OCI-M1 (cell line): ENCODE results near the gene UNC13D.

Experiments used
- DNase-seq: peaks from one replicate; lab custom pipeline; 2025; lab: John Stamatoyannopoulos, UW

The UNC13D gene

GRCh38 chr17:75850928-75851692 is 6.9 kb upstream of the UNC13D start:
- DNase-seq, result no peak

GRCh38 chr17:75849724-75850123 is 5.5 kb upstream of the UNC13D start:
- no peak for DNase-seq

- DNase-seq, result no peak
These were observed 5.1 kb upstream of the UNC13D start for GRCh38 chr17:75849279-75849646.

- DNase-seq, result peak; percentile 70
These were observed 4.5 kb upstream of the UNC13D start for GRCh38 chr17:75848523-75849278.

GRCh38 chr17:75847614-75848522 is 3.7 kb upstream of the UNC13D start:
- DNase-seq, result no peak

GRCh38 chr17:75846692-75847613 is 2.7 kb upstream of the UNC13D start:
- no peak for DNase-seq

GRCh38 chr17:75845933-75846691 is 1.9 kb upstream of the UNC13D start:
- no peak for DNase-seq

GRCh38 chr17:75845058-75845711 is 981 bp upstream of the UNC13D start:
- DNase-seq, result peak; percentile 98

- no peak for DNase-seq
These were observed 390 bp upstream of the UNC13D start for GRCh38 chr17:75844530-75845057.

- DNase-seq, result no peak
These were observed 1.1 kb downstream of the UNC13D start for GRCh38 chr17:75842963-75843576.

GRCh38 chr17:75842411-75842810 is 1.8 kb downstream of the UNC13D start:
- no peak for DNase-seq

- no peak for DNase-seq
These were observed 3.4 kb downstream of the UNC13D start for GRCh38 chr17:75840799-75841164.

GRCh38 chr17:75839942-75840798 is 4.0 kb downstream of the UNC13D start:
- no peak for DNase-seq

- no peak for DNase-seq
These were observed 5.8 kb downstream of the UNC13D start for GRCh38 chr17:75838410-75838809.

- DNase-seq, result no peak
These were observed 6.3 kb downstream of the UNC13D start for GRCh38 chr17:75837899-75838298.

- DNase-seq, result no peak
These were observed 7.6 kb downstream of the UNC13D start for GRCh38 chr17:75836605-75837004.

GRCh38 chr17:75835654-75835987 is 8.6 kb downstream of the UNC13D start:
- no peak for DNase-seq

- no peak for DNase-seq
These were observed 9.1 kb downstream of the UNC13D start for GRCh38 chr17:75834928-75835653.
